H9 (cell line): Measurements from ENCODE around the gene FRG2B. TPM values are rescaled to one million over a fixed set of nuclear protein-coding genes. Genes with fewer than 3 reads are reported as not detected.
"Not testable (repeated sequence)": the region's sequence is repeated elsewhere in the genome, so short reads cannot be mapped to it uniquely, and the experiment has no call there.

ENCODE experiments used
- DNase-seq: peaks from one replicate; pipeline ENCODE4 v3.0.0-alpha.2; 2017
- H2AFZ ChIP-seq: one replicate; pipeline ENCODE4 v1.6.1; 2013; ENCODE audit warnings: mild to moderate bottlenecking, low read length, control low read depth, moderate library complexity
- H2AK5ac ChIP-seq: 2 replicates; pipeline ENCODE4 v1.6.1; 2013; ENCODE audit warnings: low read length, control low read depth, mixed read lengths; ENCODE audit not compliant: insufficient read length
- H2BK120ac ChIP-seq: one replicate; pipeline ENCODE4 v1.6.1; 2013; ENCODE audit warnings: low read depth, mild to moderate bottlenecking, low read length, control low read depth, inconsistent platforms; ENCODE audit not compliant: poor library complexity, severe bottlenecking
- H2BK12ac ChIP-seq: 2 replicates; pipeline ENCODE4 v1.6.1; 2013; ENCODE audit warnings: low read length, control low read depth, mixed read lengths, low read depth; ENCODE audit not compliant: insufficient read length
- H2BK15ac ChIP-seq: 2 replicates; pipeline ENCODE4 v1.6.1; 2013; ENCODE audit warnings: low read depth, low read length, control low read depth
- H2BK20ac ChIP-seq: one replicate; pipeline ENCODE4 v1.6.1; 2013; ENCODE audit warnings: low read depth, mild to moderate bottlenecking, low read length, control low read depth, inconsistent platforms; ENCODE audit not compliant: poor library complexity, severe bottlenecking
- H2BK5ac ChIP-seq: 2 replicates; pipeline ENCODE4 v1.6.1; 2013; ENCODE audit warnings: low read length, control low read depth, mixed read lengths; ENCODE audit not compliant: insufficient read length
- H3K14ac ChIP-seq: 2 replicates; pipeline ENCODE4 v1.6.1; 2013; ENCODE audit warnings: low read length, control low read depth; ENCODE audit not compliant: insufficient read depth
- H3K18ac ChIP-seq: 2 replicates; pipeline ENCODE4 v1.6.1; 2013; ENCODE audit warnings: low read depth, mild to moderate bottlenecking, mixed read lengths, low read length, control low read depth; ENCODE audit not compliant: insufficient read length
- H3K23ac ChIP-seq: 2 replicates; pipeline ENCODE4 v1.6.1; 2013; ENCODE audit warnings: low read length, control low read depth, mixed read lengths, low read depth; ENCODE audit not compliant: insufficient read length
- H3K23me2 ChIP-seq: 2 replicates; pipeline ENCODE4 v1.6.1; 2013; ENCODE audit warnings: low read depth, mild to moderate bottlenecking, mixed read lengths, low read length, control low read depth; ENCODE audit not compliant: insufficient read length, poor library complexity, severe bottlenecking
- H3K27ac ChIP-seq: 2 replicates; pipeline ENCODE4 v1.5.1; 2013; ENCODE audit warnings: low read length, control low read depth, mixed read lengths, low read depth; ENCODE audit not compliant: insufficient read length
- H3K27me3 ChIP-seq: 2 replicates; pipeline ENCODE4 v1.6.1; 2013; ENCODE audit warnings: low read length, control low read depth, inconsistent platforms; ENCODE audit not compliant: insufficient read depth
- H3K4ac ChIP-seq: 2 replicates; pipeline ENCODE4 v1.6.1; 2013; ENCODE audit warnings: low read depth, mild to moderate bottlenecking, control low read depth, inconsistent platforms, low read length, moderate library complexity
- H3K4me1 ChIP-seq: 2 replicates; pipeline ENCODE4 v1.6.1; 2013; ENCODE audit warnings: low read length, control low read depth, inconsistent platforms; ENCODE audit not compliant: insufficient read depth
- H3K4me2 ChIP-seq: 2 replicates; pipeline ENCODE4 v1.6.1; 2013; ENCODE audit warnings: low read length, control low read depth, mixed read lengths; ENCODE audit not compliant: insufficient read length, insufficient read depth
- H3K56ac ChIP-seq: 2 replicates; pipeline ENCODE4 v1.6.1; 2013; ENCODE audit warnings: low read depth, mild to moderate bottlenecking, mixed read lengths, low read length, control low read depth; ENCODE audit not compliant: insufficient read length
- H3K79me1 ChIP-seq: 2 replicates; pipeline ENCODE4 v1.6.1; 2013; ENCODE audit warnings: low read depth, mild to moderate bottlenecking, moderate library complexity, low read length, control low read depth, inconsistent platforms; ENCODE audit not compliant: insufficient read depth, poor library complexity, severe bottlenecking
- H3K79me2 ChIP-seq: 2 replicates; pipeline ENCODE4 v1.6.1; 2013; ENCODE audit warnings: low read length, control low read depth, inconsistent platforms; ENCODE audit not compliant: insufficient read depth
- H3K9ac ChIP-seq: 2 replicates; pipeline ENCODE4 v1.6.1; 2013; ENCODE audit warnings: low read length, control low read depth, mixed read lengths; ENCODE audit not compliant: insufficient read length; ENCODE audit errors: extremely low read depth
- H3K9me3 ChIP-seq: one replicate; pipeline ENCODE4 v1.6.1; 2013; ENCODE audit warnings: low read depth, low read length, inconsistent platforms; ENCODE audit not compliant: control insufficient read depth
- H3T11ph ChIP-seq: one replicate; pipeline ENCODE4 v1.6.1; 2013; ENCODE audit warnings: mild to moderate bottlenecking, low read length, control low read depth, inconsistent platforms
- H4K20me1 ChIP-seq: one replicate; pipeline ENCODE4 v1.6.1; 2013; ENCODE audit not compliant: control insufficient read depth, insufficient read length, insufficient read depth
- H4K5ac ChIP-seq: 2 replicates; pipeline ENCODE4 v1.6.1; 2013; ENCODE audit warnings: low read depth, mild to moderate bottlenecking, mixed read lengths, low read length, control low read depth; ENCODE audit not compliant: insufficient read length
- H4K8ac ChIP-seq: replicated peaks from 2 replicates; pipeline ENCODE4 v1.6.1; 2013; ENCODE audit warnings: low read length, control low read depth, mixed read lengths, low read depth; ENCODE audit not compliant: insufficient read length
- H4K91ac ChIP-seq: 2 replicates; pipeline ENCODE4 v1.6.1; 2013; ENCODE audit warnings: low read depth, mild to moderate bottlenecking, moderate library complexity, mixed read lengths, low read length, control low read depth; ENCODE audit not compliant: insufficient read length
- H3K27ac Mint-ChIP-seq, 3 experiments: 2 replicates in 2 of 3; 3 replicates in 1 of 3; pipeline ENCODE4 v1.8.0; 2020 to 2021; ENCODE audit warnings: mixed read lengths in 3 of 3, mild to moderate bottlenecking in 1 of 3, moderate library complexity in 1 of 3
- H3K27me3 Mint-ChIP-seq: 2 replicates; pipeline ENCODE4 v1.8.0; 2021; ENCODE audit warnings: low read depth, mild to moderate bottlenecking, moderate library complexity, mixed read lengths
- H3K36me3 Mint-ChIP-seq, 3 experiments: 2 replicates in 2 of 3; 3 replicates in 1 of 3; pipeline ENCODE4 v1.8.0; 2020 to 2021; ENCODE audit warnings: low read depth in 3 of 3, mixed read lengths in 3 of 3; ENCODE audit not compliant: insufficient read depth in 1 of 3
- H3K4me1 Mint-ChIP-seq, 2 experiments: 2 replicates each; pipeline ENCODE4 v1.8.0; 2020; ENCODE audit warnings: mixed read lengths in 2 of 2
- H3K4me3 Mint-ChIP-seq, 2 experiments: 2 replicates in 1 of 2; 3 replicates in 1 of 2; pipeline ENCODE4 v1.8.0; 2020 to 2021; ENCODE audit warnings: mild to moderate bottlenecking in 2 of 2, mixed read lengths in 2 of 2, moderate library complexity in 1 of 2
- H3K9me3 Mint-ChIP-seq, 2 experiments: 2 replicates in 1 of 2; 3 replicates in 1 of 2; pipeline ENCODE4 v1.8.0; 2020; ENCODE audit warnings: mild to moderate bottlenecking in 2 of 2, mixed read lengths in 2 of 2, moderate library complexity in 1 of 2
- WGBS: extraction: QIAGEN DNeasy Blood & Tissue Kit; methylation state at CpG from one replicate; pipeline ENCODE4 v1.1.7; 2013; ENCODE audit warnings: missing lambda C conversion rate, low lambda C conversion rate, mixed read lengths; ENCODE audit not compliant: insufficient read length; ENCODE audit errors: extremely low coverage; 5-methylcytosine and 5-hydroxymethylcytosine counted together
- total RNA-seq: library from RNA; stranded (reverse); gene quantifications from 2 replicates; pipeline ENCODE4 v1.2.1, GENCODE V29; 2021

FRG2B gene
- total RNA-seq, 1 experiment from 2014 or later, result not detected

GRCh38 chr10:133663544-133664160 lies 37.1 kb upstream of the FRG2B start:
- not testable (repeated sequence) for H3K27me3 Mint-ChIP-seq, H2AK5ac ChIP-seq, H3K79me2 ChIP-seq, H3K4me1 Mint-ChIP-seq, H2BK5ac ChIP-seq, H3K4ac ChIP-seq, H3K27ac ChIP-seq, H4K8ac ChIP-seq, H3K9me3 ChIP-seq, H3K79me1 ChIP-seq, H2BK15ac ChIP-seq, H3K18ac ChIP-seq, H3K4me3 Mint-ChIP-seq, H3K9ac ChIP-seq, H3K23me2 ChIP-seq, H4K20me1 ChIP-seq, H3K14ac ChIP-seq, H3K4me2 ChIP-seq, H2BK12ac ChIP-seq, H3K4me1 ChIP-seq, H4K5ac ChIP-seq, H4K91ac ChIP-seq, H2BK120ac ChIP-seq, H2AFZ ChIP-seq, H3K27me3 ChIP-seq, H3K36me3 Mint-ChIP-seq, H3K27ac Mint-ChIP-seq, H3T11ph ChIP-seq, H3K56ac ChIP-seq, H2BK20ac ChIP-seq, DNase-seq, H3K23ac ChIP-seq
- peaks cover 28 to 37% of the 10 kb centered on the region in 2 experiments for H3K9me3 Mint-ChIP-seq
- WGBS, result no CpG with 5 or more reads among the region's 4 CpGs

- H3K9me3 ChIP-seq, H2BK15ac ChIP-seq, H3K14ac ChIP-seq, H3K27ac Mint-ChIP-seq, H3K56ac ChIP-seq, H3K27me3 ChIP-seq, H2BK12ac ChIP-seq, H4K8ac ChIP-seq, H4K20me1 ChIP-seq, H3K79me1 ChIP-seq, H3K23me2 ChIP-seq, DNase-seq, H3K36me3 Mint-ChIP-seq, H3K27me3 Mint-ChIP-seq, H3K23ac ChIP-seq, H2BK120ac ChIP-seq, H3K27ac ChIP-seq, H2AFZ ChIP-seq, H3K4me2 ChIP-seq, H4K5ac ChIP-seq, H3K9ac ChIP-seq, H2BK5ac ChIP-seq, H3K4me3 Mint-ChIP-seq, H3K4ac ChIP-seq, H3K4me1 Mint-ChIP-seq, H4K91ac ChIP-seq, H2BK20ac ChIP-seq, H3K18ac ChIP-seq, H3K4me1 ChIP-seq, H3T11ph ChIP-seq, H2AK5ac ChIP-seq, H3K79me2 ChIP-seq: not testable (repeated sequence)
- peaks cover 32 to 42% of the 10 kb centered on the region in 2 experiments for H3K9me3 Mint-ChIP-seq
- no CpG with 5 or more reads among the region's 2 CpGs for WGBS
These were observed 34.5 kb upstream of the FRG2B start for GRCh38 chr10:133661122-133661521.
